ENCODE results near the gene USF1.

Gene USF1, protein sequence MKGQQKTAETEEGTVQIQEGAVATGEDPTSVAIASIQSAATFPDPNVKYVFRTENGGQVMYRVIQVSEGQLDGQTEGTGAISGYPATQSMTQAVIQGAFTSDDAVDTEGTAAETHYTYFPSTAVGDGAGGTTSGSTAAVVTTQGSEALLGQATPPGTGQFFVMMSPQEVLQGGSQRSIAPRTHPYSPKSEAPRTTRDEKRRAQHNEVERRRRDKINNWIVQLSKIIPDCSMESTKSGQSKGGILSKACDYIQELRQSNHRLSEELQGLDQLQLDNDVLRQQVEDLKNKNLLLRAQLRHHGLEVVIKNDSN

DNA sequence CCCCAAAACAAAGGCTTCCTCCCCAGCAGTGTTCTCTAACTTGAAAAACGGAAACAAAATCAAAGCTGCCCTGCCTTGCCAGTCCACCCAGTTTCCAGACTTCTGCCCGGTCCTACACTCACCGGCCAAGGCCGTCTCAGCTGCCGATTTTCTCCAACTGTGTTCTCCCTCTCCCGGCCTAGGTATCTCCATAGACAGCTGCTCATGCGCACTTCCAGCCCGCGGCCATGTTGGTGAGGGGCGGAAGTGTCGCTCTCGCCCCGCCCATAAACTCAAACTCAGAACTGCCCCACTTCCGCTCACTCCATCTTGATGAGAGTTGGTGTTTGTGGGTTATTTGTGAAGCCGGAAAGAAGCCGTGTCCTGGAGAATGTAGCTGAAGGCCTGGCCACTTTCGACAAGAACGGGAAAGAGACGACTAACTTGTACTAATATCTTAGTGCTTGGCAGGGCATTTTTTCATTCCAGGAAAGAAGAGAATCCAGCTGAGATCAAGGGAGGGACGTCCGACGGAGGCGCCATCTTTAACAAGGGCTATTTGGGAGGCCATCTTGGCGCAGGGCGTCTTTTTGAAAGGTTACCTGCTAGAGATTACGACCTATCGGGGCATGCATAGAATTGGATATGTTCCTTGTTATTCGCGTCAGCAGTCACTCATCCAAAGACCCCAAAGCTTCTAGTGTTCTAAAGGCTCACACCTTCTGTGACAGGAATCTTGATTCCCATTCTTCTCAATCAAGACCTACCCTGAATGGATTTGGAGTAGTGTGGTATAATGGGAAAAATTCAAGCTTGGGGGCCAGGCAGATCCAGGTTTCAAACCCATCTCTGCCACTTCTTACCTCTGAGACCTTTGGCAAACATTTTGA is at the start of gene USF1:
Gene USF1, minus strand, starts transcription at position 242 of the 869 bp plus-strand sequence. CDS start 2,702 bp downstream, outside the sequence.
- peak; percentile 90 for DNase-seq (ENCODE audit: low read depth in 2 of 2)

DNA sequence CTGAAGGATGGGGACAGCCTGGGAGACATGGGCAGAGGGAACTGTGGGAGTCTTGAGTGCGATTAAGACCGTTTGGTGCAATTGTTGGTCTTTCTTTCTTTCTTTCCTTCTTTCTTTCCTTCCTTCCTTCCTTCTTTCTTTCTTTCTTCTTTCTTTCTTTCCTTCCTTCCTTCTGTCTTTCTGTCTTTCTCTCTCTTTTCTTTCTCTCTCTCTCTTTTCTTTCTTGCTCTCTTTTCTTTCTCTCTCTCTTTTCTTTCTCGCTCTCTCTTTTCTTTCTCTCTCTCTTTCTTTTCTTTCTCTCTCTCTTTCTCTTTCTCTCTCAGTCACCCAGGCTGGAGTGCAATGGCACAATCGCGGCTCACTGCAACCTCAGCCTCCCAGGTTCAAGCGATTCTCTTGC is 49.5 kb upstream of the USF1 start:
- DNase-seq (ENCODE audit: low read depth in 2 of 2): no peak

DNA sequence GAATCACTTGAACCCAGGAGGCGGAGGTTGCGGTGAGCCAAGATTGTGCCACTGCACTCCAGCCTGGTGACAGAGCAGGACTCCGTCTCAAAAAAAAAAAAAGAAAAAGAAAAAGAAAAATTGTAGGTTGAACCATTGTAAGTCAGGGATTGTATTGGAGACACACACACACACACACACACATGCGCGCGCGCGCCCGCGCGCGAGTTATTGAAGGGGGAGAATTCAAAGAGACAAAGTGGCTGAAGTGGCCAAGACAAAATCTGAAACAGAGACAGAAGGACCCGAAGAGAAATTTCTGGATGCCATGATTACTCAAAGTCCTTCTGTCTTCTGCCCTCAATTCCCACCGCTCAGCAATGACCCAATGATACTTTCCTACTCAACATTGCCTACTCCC is 48.7 kb upstream of the USF1 start:
- no peak for DNase-seq (ENCODE audit: low read depth in 2 of 2)

DNA sequence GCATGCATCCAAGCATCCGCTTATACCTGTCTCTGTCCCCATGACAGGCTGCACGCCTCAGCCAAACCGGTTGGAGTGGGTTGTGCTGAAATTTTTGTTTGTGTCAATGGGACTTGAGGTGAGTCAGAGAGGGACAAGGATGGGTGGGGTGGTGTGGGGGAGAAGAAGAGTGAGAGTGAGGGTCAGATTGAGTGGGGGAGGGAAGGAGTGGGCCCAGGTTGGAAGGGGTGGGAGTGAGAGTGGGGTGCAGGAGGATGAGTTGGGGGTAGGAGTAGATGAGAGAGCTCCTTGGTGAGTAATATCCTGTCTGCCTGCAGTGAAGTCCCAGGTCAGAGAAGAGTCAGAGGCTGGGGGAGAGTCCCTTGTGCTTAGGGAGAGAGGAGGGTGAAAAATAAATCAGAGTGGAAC is 46.8 kb upstream of the USF1 start:
- no peak for DNase-seq (ENCODE audit: low read depth in 2 of 2)

DNA sequence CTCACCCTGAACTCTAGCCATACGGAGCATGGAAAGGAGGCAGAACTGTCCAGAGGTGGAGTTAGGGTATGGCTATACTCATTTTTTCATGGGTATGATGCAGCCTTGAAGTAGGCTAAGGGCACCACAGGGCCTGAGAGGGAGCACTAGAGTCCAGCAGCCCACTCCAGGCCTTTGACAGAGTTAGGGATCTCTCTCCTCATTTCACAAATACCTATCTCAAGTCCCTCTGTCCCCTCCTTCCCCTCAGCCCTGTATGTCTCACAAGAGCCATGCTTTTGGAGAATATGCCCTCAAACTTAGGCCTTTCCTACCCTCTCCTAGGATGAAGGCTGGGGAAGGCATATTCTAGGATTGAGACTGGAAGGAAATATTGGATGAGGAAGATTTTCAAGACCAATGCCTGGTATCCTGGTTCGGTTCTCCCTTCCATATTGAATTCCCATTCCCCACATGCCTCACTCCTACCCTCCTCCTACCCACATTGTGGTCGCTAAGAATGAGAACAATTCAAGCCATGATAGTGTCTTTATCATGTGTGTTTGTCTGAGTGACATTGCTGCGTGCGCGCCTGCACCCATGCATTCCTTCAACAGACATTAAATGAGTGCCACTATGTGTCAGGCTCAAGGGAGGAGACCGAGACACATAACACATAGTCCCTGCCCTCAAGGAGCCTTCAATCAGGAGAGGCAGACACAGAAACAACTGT is 46.2 kb upstream of the USF1 start:
- no peak for DNase-seq (ENCODE audit: low read depth in 2 of 2)

DNA sequence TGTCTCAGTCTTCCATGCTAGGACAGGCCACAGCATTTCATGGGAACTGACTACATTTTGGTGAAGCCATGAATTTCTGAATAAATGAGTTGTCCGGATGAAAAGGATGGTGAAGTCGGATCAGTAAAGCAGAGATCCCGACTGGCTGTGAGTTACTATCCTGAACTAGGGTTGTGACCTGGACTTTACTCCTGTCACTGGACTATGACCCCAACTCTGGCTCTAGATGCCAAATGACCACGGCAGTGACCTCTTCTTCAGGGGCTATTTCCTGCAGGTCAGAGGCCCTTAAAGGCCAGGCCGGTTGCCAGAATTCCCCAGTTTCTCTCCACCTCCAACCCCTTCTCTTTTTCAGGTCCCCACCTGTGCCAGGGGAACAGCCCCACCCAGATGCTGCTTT is 45.3 kb upstream of the USF1 start:
- DNase-seq (ENCODE audit: low read depth in 2 of 2): no peak

DNA sequence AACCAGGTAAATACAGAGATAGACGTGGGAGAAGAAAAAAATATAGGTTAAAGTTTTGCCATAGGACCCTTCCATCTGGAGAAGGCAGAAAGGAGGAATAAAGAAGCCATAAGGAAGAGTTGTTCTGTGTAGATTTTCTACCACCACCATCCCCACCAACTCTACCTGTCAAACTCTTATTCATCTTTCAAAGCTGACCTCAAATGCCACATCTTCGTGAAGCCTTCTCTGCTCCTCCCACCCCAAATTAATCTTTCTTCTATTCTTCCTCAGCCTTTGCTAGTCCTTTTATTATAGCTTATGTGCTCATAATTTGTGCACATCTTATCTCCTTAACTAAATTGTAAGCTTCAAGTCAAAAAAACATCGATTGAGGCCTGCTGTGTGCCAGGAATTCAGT is 44.8 kb upstream of the USF1 start:
- DNase-seq (ENCODE audit: low read depth in 2 of 2): no peak

DNA sequence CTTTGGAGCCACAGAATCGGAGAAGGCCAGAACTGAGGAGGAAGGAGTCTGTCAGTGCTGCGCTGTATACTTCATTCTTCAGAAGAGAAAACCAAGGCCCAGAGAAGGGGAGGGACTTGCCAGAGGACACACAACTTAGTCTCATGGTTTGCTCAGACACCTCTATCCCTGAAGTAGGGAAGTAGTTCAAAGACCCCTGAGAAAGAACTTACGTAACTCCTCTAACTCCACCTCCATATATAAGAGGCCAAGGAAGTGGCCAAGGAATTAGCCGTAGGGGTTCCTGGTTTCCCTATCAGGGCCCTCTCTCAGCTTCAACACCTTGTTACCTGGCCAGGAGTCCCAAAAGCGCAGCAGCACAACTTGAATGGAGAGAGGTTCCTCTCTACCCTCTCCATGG is 44.2 kb upstream of the USF1 start:
- no peak for DNase-seq (ENCODE audit: low read depth in 2 of 2)

DNA sequence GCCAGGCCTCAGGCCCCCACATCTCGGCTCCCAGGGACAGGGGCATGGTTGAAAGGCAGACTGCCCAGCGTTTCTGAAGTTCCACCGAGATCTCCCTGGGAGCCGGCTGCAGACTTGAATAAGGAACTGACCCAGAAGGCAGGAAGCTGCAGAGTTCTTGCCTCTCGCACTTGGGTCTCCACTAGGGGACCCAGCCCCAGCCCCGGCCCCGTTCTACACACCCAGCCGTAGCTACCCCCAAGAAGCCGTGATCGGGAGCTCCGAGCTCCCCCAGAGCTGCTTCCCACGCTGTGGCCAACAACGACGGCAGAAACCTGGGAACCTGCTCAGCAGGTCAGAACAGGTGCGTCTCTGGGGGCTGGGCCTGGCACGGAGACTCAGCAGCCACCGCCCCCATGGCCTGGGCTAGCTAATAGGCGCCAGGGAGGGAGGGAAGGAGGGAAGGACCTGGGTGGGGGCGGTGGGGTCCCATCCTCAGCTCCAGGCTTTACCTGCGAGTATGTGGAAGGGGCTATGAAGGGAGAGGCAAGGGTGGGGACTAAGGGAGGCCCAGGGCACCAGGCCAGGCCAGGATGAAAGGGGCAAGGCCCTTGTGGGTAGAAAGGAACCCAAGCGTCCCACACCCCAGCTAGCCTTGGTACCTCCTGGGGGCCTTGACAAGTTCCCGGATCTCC is 43.6 kb upstream of the USF1 start, which contains the start of gene NECTIN4:
Gene NECTIN4, minus strand, starts transcription at position 308 of the 674 bp plus-strand sequence. Its CDS starts 262 bp downstream, at position 46.
- no peak for DNase-seq (ENCODE audit: low read depth in 2 of 2)

DNA sequence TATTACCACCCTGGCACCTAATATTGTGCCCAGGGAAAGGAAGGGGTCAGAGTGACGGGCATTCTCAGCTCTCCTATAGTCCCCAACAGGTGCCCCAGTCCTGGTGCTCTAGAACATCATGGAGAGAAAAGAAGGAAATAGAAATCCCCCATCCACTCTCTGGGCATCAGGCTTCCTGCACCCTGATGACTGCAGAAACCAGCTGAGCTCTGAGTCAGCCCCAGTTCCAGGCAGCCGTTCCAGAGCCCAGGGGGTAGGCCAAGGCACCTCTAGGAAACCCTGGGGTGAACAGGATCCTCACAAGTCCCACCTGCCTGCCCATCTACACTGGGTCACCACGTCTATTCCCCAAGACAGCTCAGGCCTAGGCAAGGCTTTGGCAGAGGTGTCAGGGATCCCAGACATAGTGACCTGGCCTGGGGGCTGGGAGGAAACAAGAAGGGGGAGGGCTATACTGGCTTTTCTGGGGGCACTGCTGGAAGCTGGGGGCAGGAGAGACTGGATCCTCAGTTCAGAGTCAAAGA is 42.9 kb upstream of the USF1 start:
- no peak for DNase-seq (ENCODE audit: low read depth in 2 of 2)

DNA sequence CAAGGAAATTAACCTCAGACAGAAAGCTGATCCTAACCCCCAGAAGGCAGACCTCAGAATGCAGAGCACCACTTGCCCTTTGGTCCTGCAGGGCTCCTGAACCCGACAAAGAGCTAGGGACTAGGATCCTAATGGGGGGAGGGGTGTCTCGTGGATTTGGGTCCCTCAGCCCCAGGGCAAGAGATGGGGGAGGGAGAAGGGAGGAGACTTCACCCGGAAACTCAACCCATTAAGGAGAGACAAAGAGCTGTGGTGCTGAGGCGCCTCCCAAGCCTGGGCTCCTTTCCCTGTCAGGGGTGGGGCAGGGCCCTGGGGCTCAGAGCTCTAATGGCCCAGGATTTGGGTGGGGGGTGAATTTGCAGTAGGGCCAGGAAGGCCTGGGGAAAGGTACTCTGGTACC is 40.7 kb upstream of the USF1 start:
- DNase-seq (ENCODE audit: low read depth in 2 of 2): no peak

DNA sequence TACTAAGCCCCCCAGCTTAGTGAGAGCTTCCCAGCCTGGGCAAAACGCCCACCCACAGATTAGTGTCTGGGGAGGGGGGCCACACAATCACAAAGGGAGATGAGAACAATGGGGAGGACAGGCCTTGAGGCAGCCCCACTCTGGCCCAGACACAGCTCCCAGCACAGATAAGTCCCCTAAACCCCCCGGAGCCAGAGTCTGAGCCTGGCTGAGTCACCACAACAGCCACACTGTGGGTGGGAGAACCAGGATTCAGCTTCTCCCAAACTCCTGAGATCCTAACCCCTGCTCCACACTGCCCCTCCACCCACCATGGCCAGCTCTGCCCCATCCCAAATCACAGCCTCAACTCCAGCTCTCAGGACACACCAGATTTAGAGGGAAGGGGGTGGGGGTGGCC is 39.4 kb upstream of the USF1 start:
- DNase-seq (ENCODE audit: low read depth in 2 of 2): no peak

DNA sequence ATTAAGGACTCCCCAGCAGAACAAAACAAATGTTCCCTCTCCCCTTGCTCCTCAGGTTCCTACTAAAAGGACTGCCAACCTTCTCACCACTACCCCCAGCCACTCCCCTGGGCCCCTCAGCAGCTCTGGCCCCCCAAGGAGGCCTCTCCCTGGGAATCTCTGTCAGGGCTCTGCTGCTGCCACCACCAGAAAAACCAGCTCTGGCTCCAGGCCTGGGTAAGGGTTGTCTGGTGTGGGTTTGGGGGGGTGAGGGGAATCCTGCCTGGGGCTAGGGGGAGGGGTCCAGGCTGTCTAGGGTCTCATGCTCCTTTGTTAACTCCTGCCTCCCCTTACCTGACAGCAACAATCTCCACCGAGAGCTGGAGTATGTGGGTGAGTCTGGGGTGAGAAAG is 38.8 kb upstream of the USF1 start:
- DNase-seq (ENCODE audit: low read depth in 2 of 2): no peak

DNA sequence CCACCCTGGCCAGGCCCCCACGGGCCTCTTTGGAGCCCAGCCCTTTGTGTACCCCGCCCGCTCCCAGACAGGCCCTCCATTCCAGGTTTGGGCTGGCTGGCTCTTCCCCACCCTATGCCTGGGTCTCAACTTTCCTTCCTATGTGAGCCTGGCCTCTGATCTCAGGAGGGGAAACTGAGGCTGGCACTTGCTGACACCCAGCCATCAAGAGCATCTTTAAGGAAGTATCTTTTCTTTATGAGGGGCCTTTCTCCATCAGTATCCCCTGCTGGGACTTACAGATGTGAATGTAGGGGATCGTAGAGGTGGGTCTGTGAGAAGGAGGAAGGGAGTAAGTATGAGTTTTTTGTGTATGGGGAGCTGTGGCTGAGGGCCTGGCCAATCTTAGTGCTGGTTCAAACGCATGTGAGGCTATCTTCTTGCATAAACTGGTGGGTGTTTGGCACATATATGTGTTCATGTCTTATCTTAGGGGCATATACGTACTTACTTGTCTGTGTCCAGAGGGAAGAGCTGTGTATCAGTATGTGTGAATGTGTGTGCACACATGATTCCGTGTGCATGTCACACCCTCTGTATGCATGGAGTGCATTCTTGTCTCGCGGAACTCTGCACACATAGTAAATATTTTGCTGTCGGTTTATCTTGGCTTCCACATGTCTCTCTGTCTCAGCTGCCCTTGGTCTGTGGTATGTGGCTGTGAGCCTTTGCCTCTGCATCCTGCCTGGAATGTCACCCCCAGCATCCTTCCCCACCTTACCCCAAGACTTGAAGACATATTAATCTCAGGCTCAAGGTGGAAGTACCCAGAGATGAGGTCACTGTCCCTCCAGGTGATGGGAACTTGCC is 38.2 kb upstream of the USF1 start:
- DNase-seq (ENCODE audit: low read depth in 2 of 2): no peak

DNA sequence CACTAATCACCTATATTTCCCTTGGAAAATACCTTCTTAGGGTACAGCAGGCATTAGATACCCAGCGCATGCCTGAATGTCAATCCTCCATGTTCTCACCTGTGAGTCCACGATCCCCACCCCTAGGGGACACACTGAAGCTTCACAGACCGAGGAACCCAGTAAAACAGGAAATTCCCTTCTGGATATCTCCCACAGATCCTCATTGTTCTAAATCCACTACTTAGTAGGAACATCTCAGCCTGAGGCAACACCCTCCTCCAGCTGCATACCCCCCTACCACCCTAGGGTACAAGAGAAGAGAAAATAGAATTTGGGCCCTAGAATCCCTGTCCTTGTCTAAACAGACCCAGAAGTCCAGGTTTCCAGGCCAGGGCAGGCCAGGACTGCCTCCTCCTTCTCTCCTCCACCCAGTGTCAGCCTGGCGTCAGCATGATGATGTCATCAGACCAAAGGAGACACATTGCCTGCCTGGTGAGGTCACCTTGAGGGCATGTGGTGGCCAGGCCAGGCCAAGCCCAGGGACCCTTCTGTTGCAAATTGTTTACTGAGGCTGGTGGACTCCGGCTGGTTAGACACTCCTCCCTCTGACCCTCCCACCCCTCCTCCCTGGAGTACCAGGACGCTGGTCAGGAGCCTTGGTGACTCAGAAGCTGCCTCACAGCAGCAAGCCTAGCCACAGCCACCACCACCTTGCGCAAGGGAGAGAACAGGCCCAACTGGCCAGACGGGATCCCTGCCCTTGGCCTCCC is 37.4 kb upstream of the USF1 start:
- peak in 1 of 2 experiments; percentile 24 for DNase-seq (ENCODE audit: low read depth in 2 of 2)

DNA sequence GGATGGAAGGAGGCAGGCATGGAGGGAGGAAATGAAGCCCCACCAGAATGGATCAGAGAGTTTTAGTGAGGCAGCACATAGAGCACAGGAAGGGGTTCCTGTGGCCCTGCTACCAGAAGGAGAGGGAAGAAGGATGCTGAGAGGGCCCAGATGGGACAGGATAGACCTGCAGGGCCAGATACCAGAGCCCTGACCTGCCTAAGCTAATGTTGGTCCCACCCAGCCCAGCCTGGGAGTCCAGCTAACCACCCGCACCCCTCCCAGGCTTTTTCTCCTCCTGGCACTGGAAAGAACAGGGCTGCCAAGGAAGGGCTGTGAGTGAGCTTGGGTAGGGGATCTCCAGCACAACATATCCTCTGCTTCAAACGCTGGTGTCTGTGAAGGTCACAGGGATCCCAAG is 36.7 kb upstream of the USF1 start:
- no peak for DNase-seq (ENCODE audit: low read depth in 2 of 2)

DNA sequence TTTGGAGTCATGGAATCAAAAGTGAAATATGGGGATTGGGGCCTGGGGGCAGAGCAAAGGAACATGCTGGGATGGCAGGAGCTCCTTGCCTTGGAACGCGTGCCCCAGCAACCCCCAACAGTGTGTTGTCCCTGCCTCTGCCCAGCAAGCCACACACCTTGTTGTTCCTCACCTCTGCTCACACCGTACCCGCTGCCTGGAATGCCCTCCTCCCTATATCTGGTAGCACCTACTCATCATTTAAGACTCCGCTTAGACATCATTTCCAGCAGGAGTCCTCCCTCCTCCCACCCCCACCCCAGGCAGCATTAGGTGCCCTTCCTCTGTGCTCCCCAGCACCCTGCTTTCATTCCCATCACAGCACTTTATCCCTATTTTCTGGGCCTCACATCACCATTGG is 35.7 kb upstream of the USF1 start:
- DNase-seq (ENCODE audit: low read depth in 2 of 2): no peak

DNA sequence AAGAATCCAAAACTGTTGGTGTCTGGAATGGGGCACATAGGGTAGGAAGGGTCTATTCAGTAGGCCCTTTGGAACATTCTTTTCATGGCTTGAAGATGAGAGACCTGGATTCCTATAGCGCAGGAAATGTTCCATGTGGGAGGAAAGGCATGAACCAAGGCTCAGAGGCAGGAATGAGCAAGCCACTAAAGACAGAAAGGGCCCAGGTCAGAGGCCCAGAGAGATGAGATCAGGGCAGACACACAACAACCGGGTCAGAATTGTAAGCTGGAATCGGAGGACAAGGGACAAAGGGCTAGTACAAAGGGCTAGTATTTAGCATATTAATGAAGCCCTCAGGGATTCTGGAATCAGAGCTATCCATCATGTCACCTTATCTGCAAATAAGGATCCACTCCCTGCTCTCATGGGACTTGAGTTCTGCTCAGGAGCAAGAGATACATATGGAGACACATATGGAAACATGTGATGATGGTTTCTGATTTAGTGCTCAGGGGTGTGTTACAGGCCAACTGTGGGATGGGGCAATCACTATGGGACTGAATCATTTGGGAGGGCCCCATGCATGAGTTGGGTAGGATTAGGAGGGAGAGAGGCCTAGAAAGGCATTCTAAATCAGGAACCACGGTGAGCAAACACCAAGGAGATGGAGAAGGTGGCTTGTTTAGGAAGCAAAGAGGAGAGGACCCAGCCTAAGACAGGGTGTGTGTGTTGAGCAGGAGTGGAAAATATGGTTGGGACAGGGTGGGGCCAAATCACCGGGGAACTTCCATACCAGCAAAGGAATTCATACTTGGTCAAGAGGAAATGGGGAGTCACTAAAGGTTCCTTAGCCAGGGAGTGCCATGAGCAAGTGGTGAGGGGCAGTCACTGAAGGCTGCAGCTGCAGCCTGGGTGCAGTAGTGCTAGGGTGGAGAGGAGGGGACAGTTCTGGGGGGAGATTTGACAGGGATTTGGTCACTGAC is 34.9 kb upstream of the USF1 start:
- no peak for DNase-seq (ENCODE audit: low read depth in 2 of 2)
